Central memory CD8-positive, alpha-beta T cell (primary cell): Measurements from ENCODE around the gene PPP5C.
A peak's percentile ranks its signal among the peaks of the same experiment; 100 is the strongest.
"Not testable (repeated sequence)": the region's sequence is repeated elsewhere in the genome, so short reads cannot be mapped to it uniquely, and the experiment has no call there.

ENCODE experiments used
- ATAC-seq: fragments of 150-1000 bp; cut with Tn5 transposase; replicated peaks from 2 replicates; pipeline ENCODE4 v1.10.0; 2022; ENCODE audit warnings: mild to moderate bottlenecking, moderate FRiP score, moderate number of reproducible peaks; ENCODE audit not compliant: poor library complexity, severe bottlenecking; ENCODE audit errors: extremely low read depth
- DNase-seq, 2 donors: peaks; one replicate each; pipeline ENCODE4 v3.0.0; 2021; ENCODE audit warnings: low spot score in 2 of 2
- H3K27ac Mint-ChIP-seq: one replicate; pipeline ENCODE4 v1.8.0; 2022; ENCODE audit warnings: low read depth, mild to moderate bottlenecking, moderate library complexity, mixed read lengths
- H3K27me3 Mint-ChIP-seq: one replicate; pipeline ENCODE4 v1.8.0; 2022; ENCODE audit warnings: mixed read lengths
- H3K36me3 Mint-ChIP-seq: one replicate; pipeline ENCODE4 v1.8.0; 2022; ENCODE audit warnings: mild to moderate bottlenecking, moderate library complexity, mixed read lengths; ENCODE audit not compliant: insufficient read depth
- H3K4me1 Mint-ChIP-seq: one replicate; pipeline ENCODE4 v1.8.0; 2022; ENCODE audit warnings: mixed read lengths
- H3K4me3 Mint-ChIP-seq: one replicate; pipeline ENCODE4 v1.8.0; 2022; ENCODE audit warnings: mild to moderate bottlenecking, moderate library complexity, mixed read lengths
- H3K9me3 Mint-ChIP-seq: one replicate; pipeline ENCODE4 v1.8.0; 2022; ENCODE audit warnings: mixed read lengths

PPP5C gene

DNA sequence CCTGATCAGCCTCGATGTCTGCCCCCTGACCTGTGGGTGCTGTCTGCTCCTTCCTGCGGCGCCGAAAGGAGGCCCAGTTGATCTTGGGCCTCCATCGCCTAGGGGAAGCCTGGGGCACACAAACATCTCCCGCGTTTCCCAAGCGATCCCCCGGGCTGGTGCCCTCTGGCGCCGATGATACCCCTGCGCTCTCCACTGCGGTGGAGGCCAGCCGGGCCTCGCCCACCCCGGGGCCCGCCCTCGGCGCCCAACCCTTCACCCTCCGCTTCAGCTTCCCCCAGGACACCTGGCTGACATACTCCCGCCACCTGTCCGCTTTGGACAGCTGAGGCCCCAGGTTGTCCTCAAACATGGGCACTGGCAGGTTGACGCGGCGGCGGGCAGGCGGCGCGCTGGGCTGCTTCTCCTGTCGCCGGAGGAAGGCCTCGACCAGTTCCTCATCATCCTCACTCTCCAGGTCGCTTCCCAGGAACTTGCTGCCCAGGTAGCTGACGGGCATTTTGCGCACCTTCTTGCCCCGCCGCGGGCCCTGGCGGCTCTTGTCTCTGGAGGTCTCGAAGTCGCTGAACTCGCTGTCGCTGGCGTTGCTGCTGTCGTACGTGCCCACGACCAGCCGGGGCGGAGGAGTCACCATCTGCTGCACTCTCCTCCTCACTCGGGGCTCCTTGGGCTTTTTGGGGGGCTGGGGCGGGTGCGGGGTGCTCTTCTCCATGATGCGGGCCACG, 65.2 kb downstream of the PPP5C start:
- DNase-seq (no peak), ATAC-seq (no peak)
- Mint-ChIP-seq H3K27ac (no peak overlapping the region), H3K27me3 (peaks cover 88% of the 10 kb centered on the region), H3K9me3 (no peaks in the 10 kb centered on the region), H3K36me3 (peaks cover 2% of the 10 kb centered on the region), H3K4me1 (peaks cover 7% of the 10 kb centered on the region), H3K4me3 (no peak overlapping the region)

GRCh38 chr19:46412650-46413261, 65.9 kb downstream of the PPP5C start:
- H3K27ac Mint-ChIP-seq: no peak overlapping the region
- DNase-seq (no peak), ATAC-seq (no peak)
- peaks cover 7% of the 10 kb centered on the region for H3K4me1 Mint-ChIP-seq
- H3K27me3 Mint-ChIP-seq: peaks cover 83% of the 10 kb centered on the region
- peaks cover 2% of the 10 kb centered on the region for H3K36me3 Mint-ChIP-seq
- no peaks in the 10 kb centered on the region for H3K9me3 Mint-ChIP-seq
- no peak overlapping the region for H3K4me3 Mint-ChIP-seq

DNA sequence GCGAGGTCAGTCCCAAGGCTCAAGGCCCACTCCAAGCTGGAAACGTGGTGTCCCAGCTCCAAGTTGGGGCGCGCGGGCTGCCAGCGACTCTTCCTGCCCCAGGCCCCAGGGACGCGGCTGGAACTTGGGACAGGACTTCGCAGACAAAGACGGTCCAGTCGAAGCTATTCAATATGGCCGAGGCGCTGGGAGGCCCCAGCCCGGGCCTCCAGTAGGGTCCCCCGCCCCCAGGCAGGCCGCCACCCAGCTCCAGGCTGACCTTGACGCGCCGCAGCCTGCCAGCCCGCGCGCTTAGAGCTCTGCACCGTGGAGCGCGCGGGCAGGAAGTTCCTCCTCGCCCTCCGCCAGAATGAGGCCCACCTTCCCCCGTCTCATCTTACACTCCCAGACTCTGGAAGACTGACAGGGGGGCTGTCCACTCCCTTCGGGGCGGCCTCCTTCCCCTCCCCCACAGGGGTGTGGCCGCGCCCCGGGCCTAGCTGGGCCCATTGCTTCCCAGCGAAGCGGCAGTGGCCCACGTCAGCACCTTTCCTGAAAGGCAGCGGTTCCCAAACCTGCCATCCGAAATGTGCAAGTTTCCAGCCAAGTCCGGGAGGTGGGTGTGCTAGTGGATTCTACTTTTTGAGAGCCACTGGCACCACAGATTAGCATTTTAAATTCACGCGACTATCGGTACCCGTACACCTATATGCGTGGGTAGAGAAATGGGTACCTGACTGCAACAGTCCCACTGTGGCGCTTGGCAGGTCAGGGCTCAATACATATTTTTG, 66.6 kb downstream of the PPP5C start, which contains the start of gene CCDC8:
Gene CCDC8, minus strand, starts transcription at position 303 of the 770 bp plus-strand sequence. CDS start 754 bp downstream, outside the sequence.
- no peak for DNase-seq
- Mint-ChIP-seq H3K27ac (no peak within 1 kb of the TSS), H3K27me3 (peaks cover 78% of the 10 kb centered on the region), H3K9me3 (no peaks in the 10 kb centered on the region), H3K4me3 (no peak within 1 kb of the TSS), H3K4me1 (peaks cover 4% of the 10 kb centered on the region), H3K36me3 (peaks cover 2% of the 10 kb centered on the region)
- ATAC-seq: no peak

DNA sequence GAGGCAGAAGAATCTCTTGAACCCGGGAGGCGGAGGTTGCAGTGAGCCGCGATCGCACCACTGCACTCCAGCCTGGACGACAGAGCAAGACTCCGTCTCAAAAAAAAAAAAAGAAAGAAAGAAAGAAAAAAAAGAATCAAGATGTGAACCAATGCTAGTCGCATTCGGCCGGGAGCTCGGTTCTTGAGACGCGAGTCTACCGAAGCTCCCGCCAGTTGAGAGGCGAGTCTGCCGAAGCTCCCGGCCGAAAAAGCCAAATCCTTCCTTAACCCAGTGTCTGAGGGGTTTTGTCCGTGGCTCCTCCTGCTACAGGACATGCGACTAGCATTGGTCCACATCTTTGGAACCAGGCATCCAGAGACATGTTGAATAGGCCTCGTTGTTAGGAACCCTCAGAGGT, 68.0 kb downstream of the PPP5C start:
- H3K27ac Mint-ChIP-seq, H3K4me3 Mint-ChIP-seq, ATAC-seq, H3K9me3 Mint-ChIP-seq, H3K36me3 Mint-ChIP-seq, H3K4me1 Mint-ChIP-seq, DNase-seq: not testable (repeated sequence)
- H3K27me3 Mint-ChIP-seq: peaks cover 84% of the 10 kb centered on the region

DNA sequence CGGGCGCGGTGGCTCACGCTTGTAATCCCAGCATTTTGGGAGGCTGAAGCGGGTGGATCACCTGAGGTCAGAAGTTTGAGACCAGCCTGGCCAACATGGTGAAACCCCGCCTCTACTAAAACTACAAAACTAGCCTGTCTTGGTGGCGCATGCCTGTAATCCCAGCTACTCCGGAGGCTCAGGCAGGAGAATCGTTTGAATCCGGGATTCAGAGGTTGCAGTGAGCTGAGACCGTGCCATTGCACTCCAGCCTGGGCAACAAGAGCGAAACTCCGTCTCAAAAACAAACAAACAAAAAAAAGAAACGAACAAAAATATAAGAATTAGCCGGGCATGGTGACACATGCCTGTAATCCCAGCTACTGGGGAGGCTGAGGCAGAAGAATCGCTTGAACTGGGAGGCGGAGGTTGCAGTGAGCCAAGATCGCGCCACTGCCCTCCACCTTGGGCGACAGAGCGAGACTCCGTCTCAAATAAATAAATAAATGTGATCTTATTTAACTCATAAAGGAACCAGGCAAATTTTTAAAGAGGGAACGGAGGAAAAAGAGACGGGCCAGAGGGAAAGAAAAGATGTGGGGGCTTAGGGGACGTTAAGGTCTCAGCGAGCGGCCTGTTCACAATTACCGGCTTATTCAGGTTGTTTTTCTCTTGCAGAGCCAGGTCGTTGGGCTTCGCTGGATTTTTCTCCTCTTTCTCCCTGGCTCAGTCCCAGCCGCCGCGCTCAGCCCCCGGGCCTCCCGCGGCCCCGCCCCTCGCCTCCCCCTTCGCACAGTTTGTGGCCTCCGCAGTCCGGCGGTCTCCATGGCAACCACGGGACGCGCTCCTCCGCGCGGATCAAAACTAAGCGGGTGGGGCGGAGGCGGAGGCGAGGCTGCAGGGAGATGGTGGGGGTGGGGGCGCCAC, 69.2 kb downstream of the PPP5C start:
- not testable (repeated sequence) for DNase-seq, ATAC-seq, H3K4me3 Mint-ChIP-seq, H3K4me1 Mint-ChIP-seq, H3K36me3 Mint-ChIP-seq, H3K27ac Mint-ChIP-seq, H3K9me3 Mint-ChIP-seq
- H3K27me3 Mint-ChIP-seq: peaks cover 82% of the 10 kb centered on the region

GRCh38 chr19:46420056-46420455, 73.2 kb downstream of the PPP5C start:
- ATAC-seq: no peak
- H3K27ac Mint-ChIP-seq: no peak overlapping the region
- H3K36me3 Mint-ChIP-seq: no peaks in the 10 kb centered on the region
- H3K9me3 Mint-ChIP-seq: no peaks in the 10 kb centered on the region
- H3K27me3 Mint-ChIP-seq: peaks cover 67% of the 10 kb centered on the region
- no peaks in the 10 kb centered on the region for H3K4me1 Mint-ChIP-seq
- no peak overlapping the region for H3K4me3 Mint-ChIP-seq
- no peak for DNase-seq

DNA sequence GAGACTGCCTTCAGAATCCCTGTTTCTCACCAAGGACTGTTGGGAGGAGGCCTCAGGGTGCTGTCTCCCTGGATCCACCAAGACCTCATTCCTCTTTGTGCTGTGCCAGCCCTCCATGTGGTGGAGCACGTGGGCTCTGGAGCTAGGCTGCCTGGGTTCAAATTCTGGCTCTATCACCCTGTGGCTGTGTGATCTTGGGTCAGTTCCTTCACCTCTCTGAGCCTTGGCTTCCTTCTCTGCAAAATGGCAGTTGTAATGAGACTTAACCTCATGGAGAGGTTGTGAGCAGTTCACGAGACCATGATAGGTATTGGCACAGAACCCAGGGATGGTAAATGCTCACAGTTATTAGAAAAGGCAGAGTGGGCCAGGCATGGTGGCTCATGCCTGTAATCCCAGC, 75.5 kb downstream of the PPP5C start:
- H3K4me1 Mint-ChIP-seq: peaks cover 13% of the 10 kb centered on the region

DNA sequence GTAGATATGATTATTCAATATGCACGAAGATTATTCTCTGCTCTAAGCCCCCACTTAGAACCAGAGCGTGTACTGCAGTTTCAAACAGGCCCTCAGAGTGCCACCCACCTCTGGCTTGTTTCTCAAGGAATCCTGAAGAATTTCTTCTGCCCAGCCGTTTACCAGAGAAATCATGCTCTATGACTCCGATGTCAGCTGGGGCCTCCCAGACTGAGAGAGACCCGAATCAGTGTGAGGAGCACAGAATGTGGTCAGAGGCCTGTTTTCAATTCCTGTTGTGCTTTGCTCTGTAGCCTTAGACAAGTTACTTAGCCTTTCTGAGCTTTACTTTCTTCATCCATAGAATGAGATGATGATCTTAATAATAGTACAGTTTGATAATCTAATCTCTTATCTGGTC, 76.3 kb downstream of the PPP5C start:
- H3K36me3 Mint-ChIP-seq: peaks cover 2% of the 10 kb centered on the region
- H3K4me3 Mint-ChIP-seq: no peak overlapping the region
- no peak overlapping the region for H3K27ac Mint-ChIP-seq
- peaks cover 74% of the 10 kb centered on the region for H3K27me3 Mint-ChIP-seq
- peaks cover 21% of the 10 kb centered on the region for H3K4me1 Mint-ChIP-seq
- ATAC-seq (no peak), DNase-seq (no peak)
- H3K9me3 Mint-ChIP-seq: no peaks in the 10 kb centered on the region

More for the DNA sequence above, 75.5 kb downstream of the PPP5C start:
- H3K9me3 Mint-ChIP-seq: no peaks in the 10 kb centered on the region
- no peak overlapping the region for H3K4me3 Mint-ChIP-seq
- ATAC-seq: no peak
- H3K27me3 Mint-ChIP-seq: peaks cover 66% of the 10 kb centered on the region
- no peak for DNase-seq
- peaks cover 2% of the 10 kb centered on the region for H3K36me3 Mint-ChIP-seq
- H3K27ac Mint-ChIP-seq: no peak overlapping the region

- peaks cover 77% of the 10 kb centered on the region for H3K27me3 Mint-ChIP-seq
Observed at GRCh38 chr19:46426035-46426505, 79.2 kb downstream of the PPP5C start.

DNA sequence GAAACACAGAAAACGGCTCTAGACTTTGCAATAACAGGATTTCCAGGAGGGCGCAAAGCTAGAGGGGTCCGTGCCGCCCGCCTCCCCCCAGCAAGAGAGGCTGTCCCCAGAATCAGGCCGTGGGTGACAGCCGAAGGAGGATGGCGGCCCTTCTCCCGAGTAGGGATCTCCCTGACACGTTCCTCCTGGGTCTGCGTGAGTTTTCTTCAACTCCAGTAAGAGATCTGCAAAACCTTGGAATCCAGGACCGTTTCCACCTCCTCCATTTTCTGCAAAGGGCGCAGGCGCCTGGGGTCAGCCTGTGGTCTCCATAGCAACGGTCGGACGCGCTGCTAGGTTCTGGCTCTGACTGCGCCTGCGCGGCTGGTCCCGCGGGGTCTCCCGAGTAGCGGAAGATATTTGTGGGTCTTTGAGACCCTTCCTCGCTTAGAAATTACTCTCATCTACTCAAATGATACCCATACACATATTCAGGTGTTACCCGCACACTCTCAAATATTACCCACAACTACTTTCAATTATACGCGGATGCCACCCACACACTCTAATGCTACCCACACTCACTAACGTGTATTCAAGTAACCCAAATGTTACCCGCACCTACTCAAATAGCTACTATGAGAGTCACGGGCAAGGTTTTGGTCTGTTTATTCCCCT, 79.7 kb downstream of the PPP5C start:
- no peak for ATAC-seq
- no peak overlapping the region for H3K27ac Mint-ChIP-seq
- H3K4me3 Mint-ChIP-seq: peak overlapping the region; percentile 76

More at GRCh38 chr19:46426035-46426505, 79.2 kb downstream of the PPP5C start:
- Mint-ChIP-seq H3K9me3 (no peaks in the 10 kb centered on the region), H3K27ac (no peak overlapping the region), H3K4me1 (peaks cover 33% of the 10 kb centered on the region), H3K36me3 (peaks cover 5% of the 10 kb centered on the region), H3K4me3 (peak overlapping the region; percentile 76)
- no peak for ATAC-seq
- DNase-seq: no peak

GRCh38 chr19:46427518-46428045, 80.7 kb downstream of the PPP5C start:
- ATAC-seq: no peak
- Mint-ChIP-seq H3K27me3 (peaks cover 84% of the 10 kb centered on the region), H3K4me1 (peaks cover 33% of the 10 kb centered on the region), H3K4me3 (peak overlapping the region; percentile 76), H3K36me3 (peaks cover 5% of the 10 kb centered on the region), H3K27ac (peak overlapping the region; percentile 56), H3K9me3 (no peaks in the 10 kb centered on the region)
- DNase-seq: no peak

More for the DNA sequence above, 79.7 kb downstream of the PPP5C start:
- H3K4me1 Mint-ChIP-seq: peaks cover 33% of the 10 kb centered on the region
- H3K36me3 Mint-ChIP-seq: peaks cover 5% of the 10 kb centered on the region
- no peak for DNase-seq
- H3K27me3 Mint-ChIP-seq: peaks cover 81% of the 10 kb centered on the region
- no peaks in the 10 kb centered on the region for H3K9me3 Mint-ChIP-seq
